Right ventricle myocardium superior (tissue), 1 donor: ENCODE data around the gene KIF21B. TPM values are rescaled to one million over a fixed set of nuclear protein-coding genes. Genes with fewer than 3 reads are reported as not detected.

Experiments used
- ATAC-seq: fragments of 200-7000 bp; cut with Tn5 transposase; one replicate; pipeline ENCODE4 v1.9.1; 2020; ENCODE audit warnings: mild to moderate bottlenecking; ENCODE audit not compliant: poor library complexity
- DNase-seq: peaks from one replicate; pipeline ENCODE4 v3.0.0-alpha.2; 2020
- intact Hi-C: fragments of 100-400 bp; cut with DNase I; formaldehyde crosslinking; loops from one replicate; pipeline ENCODE4 v1.11.2; 2022
- long read RNA-seq: library from polyadenylated mRNA; unstranded; transcript quantifications from one replicate; pipeline ENCODE4 v2.0.0, GENCODE V29; 2021
- total RNA-seq: library from RNA; stranded (reverse); fragmentation: NEBNext Ultra II Directional; extraction: Animal tissue kit (Norgen Biotek cat#: 25700); gene quantifications from one replicate; pipeline ENCODE4 v1.2.1, GENCODE V29; 2021
- donor health status: DM: no; HTN: yes; CAD: no; lungs with severe emphysema.

The KIF21B gene
- 0.24 TPM for total RNA-seq
- long read RNA-seq = 0 reads

GRCh38 chr1:201023517-201023902 lies at the start of gene KIF21B:
TSS of gene KIF21B (minus strand) at chr1:201023714. CDS start at chr1:201023383, 331 bp downstream.
- intact Hi-C loops = no loop called here
- DNase-seq (peak; percentile 90), ATAC-seq (peak; percentile 91)

GRCh38 chr1:201072922-201073321 lies 49.4 kb upstream of the KIF21B start:
- intact Hi-C loops = no loop called here
- peak; percentile 20 for ATAC-seq
- no peak for DNase-seq

- intact Hi-C loops = no loop called here
- DNase-seq (no peak), ATAC-seq (no peak)
These were observed 48.6 kb upstream of the KIF21B start for GRCh38 chr1:201072149-201072548.

- intact Hi-C loops = no loop called here
- DNase-seq (no peak), ATAC-seq (no peak)
These were observed 46.1 kb upstream of the KIF21B start for GRCh38 chr1:201069636-201070035.

GRCh38 chr1:201068976-201069375 lies 45.5 kb upstream of the KIF21B start:
- intact Hi-C loops = no loop called here
- DNase-seq (no peak), ATAC-seq (no peak)

GRCh38 chr1:201066986-201067385 lies 43.5 kb upstream of the KIF21B start:
- intact Hi-C loops = no loop called here
- no peak for ATAC-seq
- DNase-seq = no peak

- DNase-seq (no peak), ATAC-seq (no peak)
- intact Hi-C loops = no loop called here
These were observed 42.2 kb upstream of the KIF21B start for GRCh38 chr1:201065686-201066085.

GRCh38 chr1:201064806-201065205 lies 41.3 kb upstream of the KIF21B start:
- DNase-seq (peak; percentile 1), ATAC-seq (no peak)
- intact Hi-C loops = no loop called here

- no peak for ATAC-seq
These were observed 39.6 kb upstream of the KIF21B start for GRCh38 chr1:201063145-201063544.

GRCh38 chr1:201062511-201063091 lies 39.1 kb upstream of the KIF21B start:
- DNase-seq (peak; percentile 9), ATAC-seq (no peak)
- intact Hi-C loops = no loop called here

More at GRCh38 chr1:201063145-201063544, 39.6 kb upstream of the KIF21B start:
- DNase-seq = no peak
- intact Hi-C loops = no loop called here

GRCh38 chr1:201061886-201062285 lies 38.4 kb upstream of the KIF21B start:
- DNase-seq (peak; percentile 28), ATAC-seq (no peak)
- intact Hi-C loops = no loop called here

GRCh38 chr1:201061049-201061448 lies 37.5 kb upstream of the KIF21B start:
- intact Hi-C loops = no loop called here
- ATAC-seq (peak; percentile 83), DNase-seq (peak; percentile 64)

- intact Hi-C loops = no loop called here
- ATAC-seq (peak; percentile 4), DNase-seq (peak; percentile 17)
These were observed 37.1 kb upstream of the KIF21B start for GRCh38 chr1:201060586-201060985.

GRCh38 chr1:201059871-201060555 lies 36.5 kb upstream of the KIF21B start:
- DNase-seq (peak; percentile 7), ATAC-seq (no peak)
- intact Hi-C loops = no loop called here

- intact Hi-C loops = no loop called here
- peak; percentile 11 for DNase-seq
These were observed 35.9 kb upstream of the KIF21B start for GRCh38 chr1:201059401-201059800.

GRCh38 chr1:201054091-201054543 lies 30.6 kb upstream of the KIF21B start:
- peak; percentile 15 for DNase-seq
- ATAC-seq = peak; percentile 72
- intact Hi-C loops = no loop called here

More at GRCh38 chr1:201059401-201059800, 35.9 kb upstream of the KIF21B start:
- no peak for ATAC-seq

- DNase-seq (no peak), ATAC-seq (no peak)
- intact Hi-C loops = no loop called here
These were observed 29.8 kb upstream of the KIF21B start for GRCh38 chr1:201053155-201053860.

- ATAC-seq = no peak
- intact Hi-C loops = no loop called here
- DNase-seq = no peak
These were observed 27.9 kb upstream of the KIF21B start for GRCh38 chr1:201051399-201051798.

- intact Hi-C loops = no loop called here
- ATAC-seq (no peak), DNase-seq (no peak)
These were observed 27.2 kb upstream of the KIF21B start for GRCh38 chr1:201050515-201051277.
